HL-60 (cell line): Measurements from ENCODE around the gene HOXA13.
A peak's percentile ranks its signal among the peaks of the same experiment; 100 is the strongest.

Experiments used
- DNase-seq, 2 experiments: peaks; one replicate each; pipeline ENCODE4 v3.0.0-alpha.2; 2010 to 2020; ENCODE audit warnings: low read depth in 1 of 2, low spot score in 1 of 2
- H3K27ac ChIP-seq: fragments of 250-450 bp; sonication (Bioruptor Pico); replicated peaks from 2 replicates; pipeline ENCODE4 v1.5.1; 2020; ENCODE audit warnings: mild to moderate bottlenecking, moderate library complexity
- H3K27me3 ChIP-seq: fragments of 250-450 bp; sonication (Bioruptor Pico); 2 replicates; pipeline ENCODE4 v1.5.1; 2021; ENCODE audit warnings: mild to moderate bottlenecking, moderate library complexity; ENCODE audit not compliant: insufficient read depth, poor library complexity, severe bottlenecking
- H3K4me3 ChIP-seq: replicated peaks from 2 replicates; pipeline ENCODE4 v1.5.1; 2011; ENCODE audit warnings: mild to moderate bottlenecking, control low read depth, low read length; ENCODE audit not compliant: insufficient read depth
- GABPA ChIP-seq: IDR thresholded peaks from 2 replicates; pipeline ENCODE4 v1.6.1; 2012; ENCODE audit warnings: low read depth
- POLR2AphosphoS5 ChIP-seq: IDR thresholded peaks from 2 replicates; pipeline ENCODE4 v1.6.1; 2012; ENCODE audit warnings: low read depth
- SPI1 ChIP-seq: IDR thresholded peaks from 2 replicates; pipeline ENCODE4 v1.6.1; 2012; ENCODE audit warnings: low read depth, mild to moderate bottlenecking, borderline replicate concordance
- TF ChIP-seq, protein P1 (sequence below): IDR thresholded peaks from 2 replicates; pipeline ENCODE4 v1.6.1; 2012; ENCODE audit warnings: low read depth; ENCODE audit not compliant: insufficient replicate concordance
- TF ChIP-seq, protein P2 (sequence below): IDR thresholded peaks from one replicate; pipeline ENCODE4 v1.5.1; 2011; ENCODE audit warnings: low read length, control low read depth, inconsistent platforms; ENCODE audit not compliant: insufficient read depth

HOXA13 gene

DNA sequence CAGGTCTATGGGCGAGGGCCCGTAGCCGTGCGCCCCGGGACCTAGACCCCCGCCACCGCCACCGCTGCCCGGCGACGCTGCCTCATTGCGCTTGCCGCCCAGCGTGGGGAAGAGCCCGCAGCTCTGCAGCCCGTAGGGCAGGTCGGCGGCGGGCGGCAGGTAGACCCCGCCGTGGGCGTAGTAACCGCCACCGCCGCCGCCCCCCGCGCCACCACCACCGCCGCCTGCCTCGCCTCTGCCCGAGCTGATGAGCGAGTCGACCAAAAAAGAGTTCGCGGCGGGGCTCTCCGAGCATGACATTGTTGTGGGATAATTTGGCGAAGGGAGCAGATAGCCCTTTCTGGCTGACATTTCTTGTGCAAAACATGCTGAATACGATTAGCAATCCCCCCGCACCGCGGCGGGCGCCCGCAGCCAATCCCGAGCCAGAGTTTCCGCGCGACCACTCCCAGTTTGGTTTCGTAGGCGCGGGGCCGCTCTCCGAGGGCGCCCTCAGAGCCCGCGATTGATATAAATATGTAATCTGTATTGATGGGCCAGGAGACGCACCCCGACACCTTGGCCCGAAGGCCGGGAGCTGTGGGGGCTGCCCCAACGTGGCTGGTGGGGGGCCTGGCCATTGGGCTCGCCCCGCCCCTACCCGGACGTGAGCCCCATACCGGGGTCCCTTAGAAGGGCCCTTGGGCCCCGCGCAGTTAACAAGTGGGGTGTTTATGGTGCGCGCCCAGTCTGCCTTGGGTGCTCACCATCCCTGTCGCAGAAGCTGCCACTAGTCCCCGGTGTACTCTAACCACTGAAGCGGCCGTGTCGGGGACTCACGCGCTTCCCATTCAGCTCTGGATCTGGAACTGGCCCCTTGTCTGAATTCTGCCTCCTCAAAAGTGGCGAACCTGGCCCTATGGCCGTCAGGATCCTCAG lies 25.7 kb downstream of the HOXA13 start, which contains the start of gene HOXA10:
HOXA10 (minus strand) TSS at position 365 of the 918 bp plus-strand sequence; CDS start at position 351, 14 bp downstream.
- TF ChIP-seq SPI1 (no peak), GABPA (no peak), POLR2AphosphoS5 (no peak)
- TF ChIP-seq, protein P1, sequence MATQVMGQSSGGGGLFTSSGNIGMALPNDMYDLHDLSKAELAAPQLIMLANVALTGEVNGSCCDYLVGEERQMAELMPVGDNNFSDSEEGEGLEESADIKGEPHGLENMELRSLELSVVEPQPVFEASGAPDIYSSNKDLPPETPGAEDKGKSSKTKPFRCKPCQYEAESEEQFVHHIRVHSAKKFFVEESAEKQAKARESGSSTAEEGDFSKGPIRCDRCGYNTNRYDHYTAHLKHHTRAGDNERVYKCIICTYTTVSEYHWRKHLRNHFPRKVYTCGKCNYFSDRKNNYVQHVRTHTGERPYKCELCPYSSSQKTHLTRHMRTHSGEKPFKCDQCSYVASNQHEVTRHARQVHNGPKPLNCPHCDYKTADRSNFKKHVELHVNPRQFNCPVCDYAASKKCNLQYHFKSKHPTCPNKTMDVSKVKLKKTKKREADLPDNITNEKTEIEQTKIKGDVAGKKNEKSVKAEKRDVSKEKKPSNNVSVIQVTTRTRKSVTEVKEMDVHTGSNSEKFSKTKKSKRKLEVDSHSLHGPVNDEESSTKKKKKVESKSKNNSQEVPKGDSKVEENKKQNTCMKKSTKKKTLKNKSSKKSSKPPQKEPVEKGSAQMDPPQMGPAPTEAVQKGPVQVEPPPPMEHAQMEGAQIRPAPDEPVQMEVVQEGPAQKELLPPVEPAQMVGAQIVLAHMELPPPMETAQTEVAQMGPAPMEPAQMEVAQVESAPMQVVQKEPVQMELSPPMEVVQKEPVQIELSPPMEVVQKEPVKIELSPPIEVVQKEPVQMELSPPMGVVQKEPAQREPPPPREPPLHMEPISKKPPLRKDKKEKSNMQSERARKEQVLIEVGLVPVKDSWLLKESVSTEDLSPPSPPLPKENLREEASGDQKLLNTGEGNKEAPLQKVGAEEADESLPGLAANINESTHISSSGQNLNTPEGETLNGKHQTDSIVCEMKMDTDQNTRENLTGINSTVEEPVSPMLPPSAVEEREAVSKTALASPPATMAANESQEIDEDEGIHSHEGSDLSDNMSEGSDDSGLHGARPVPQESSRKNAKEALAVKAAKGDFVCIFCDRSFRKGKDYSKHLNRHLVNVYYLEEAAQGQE = no peak
- TF ChIP-seq, protein P2, sequence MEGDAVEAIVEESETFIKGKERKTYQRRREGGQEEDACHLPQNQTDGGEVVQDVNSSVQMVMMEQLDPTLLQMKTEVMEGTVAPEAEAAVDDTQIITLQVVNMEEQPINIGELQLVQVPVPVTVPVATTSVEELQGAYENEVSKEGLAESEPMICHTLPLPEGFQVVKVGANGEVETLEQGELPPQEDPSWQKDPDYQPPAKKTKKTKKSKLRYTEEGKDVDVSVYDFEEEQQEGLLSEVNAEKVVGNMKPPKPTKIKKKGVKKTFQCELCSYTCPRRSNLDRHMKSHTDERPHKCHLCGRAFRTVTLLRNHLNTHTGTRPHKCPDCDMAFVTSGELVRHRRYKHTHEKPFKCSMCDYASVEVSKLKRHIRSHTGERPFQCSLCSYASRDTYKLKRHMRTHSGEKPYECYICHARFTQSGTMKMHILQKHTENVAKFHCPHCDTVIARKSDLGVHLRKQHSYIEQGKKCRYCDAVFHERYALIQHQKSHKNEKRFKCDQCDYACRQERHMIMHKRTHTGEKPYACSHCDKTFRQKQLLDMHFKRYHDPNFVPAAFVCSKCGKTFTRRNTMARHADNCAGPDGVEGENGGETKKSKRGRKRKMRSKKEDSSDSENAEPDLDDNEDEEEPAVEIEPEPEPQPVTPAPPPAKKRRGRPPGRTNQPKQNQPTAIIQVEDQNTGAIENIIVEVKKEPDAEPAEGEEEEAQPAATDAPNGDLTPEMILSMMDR = no peak
- no peak for DNase-seq
- H3K4me3 ChIP-seq = peak within 1 kb of the TSS; percentile 40
- H3K27ac ChIP-seq = no peak within 1 kb of the TSS
- H3K27me3 ChIP-seq = peaks cover 55% of the 10 kb centered on the region

DNA sequence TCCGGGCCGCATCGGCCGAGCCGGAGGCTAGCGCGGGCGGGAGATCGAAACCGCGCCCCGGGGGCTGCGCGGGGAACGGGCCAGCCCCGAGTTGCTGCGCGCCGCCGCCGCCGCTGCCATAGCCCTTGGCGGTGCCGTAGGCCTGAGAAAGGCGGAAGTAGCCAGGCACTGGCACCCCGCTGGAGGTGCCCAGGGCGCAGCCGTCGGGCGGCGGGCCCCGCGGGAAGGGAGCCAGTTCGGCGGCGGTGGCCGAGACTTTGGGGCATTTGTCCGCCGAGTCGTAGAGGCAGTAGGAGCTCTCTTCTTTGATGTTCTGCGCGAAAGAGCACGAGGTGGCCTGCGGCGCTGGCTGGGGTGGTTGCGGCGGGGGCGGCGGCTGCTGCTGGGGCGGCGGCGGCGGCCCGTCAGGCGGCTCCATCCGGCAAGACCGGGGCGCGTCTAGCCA lies 26.4 kb downstream of the HOXA13 start:
- TF ChIP-seq, protein P1 = peak; percentile 12
- TF ChIP-seq SPI1 (no peak), GABPA (no peak), POLR2AphosphoS5 (peak; percentile 38; the same call in 1 of the 2 replicates)
- TF ChIP-seq, protein P2 = no peak
- Histone ChIP-seq H3K4me3 (peak overlapping the region; percentile 40), H3K27ac (no peak overlapping the region), H3K27me3 (peaks cover 61% of the 10 kb centered on the region)
- DNase-seq = peak in 1 of 2 experiments; percentile 60

DNA sequence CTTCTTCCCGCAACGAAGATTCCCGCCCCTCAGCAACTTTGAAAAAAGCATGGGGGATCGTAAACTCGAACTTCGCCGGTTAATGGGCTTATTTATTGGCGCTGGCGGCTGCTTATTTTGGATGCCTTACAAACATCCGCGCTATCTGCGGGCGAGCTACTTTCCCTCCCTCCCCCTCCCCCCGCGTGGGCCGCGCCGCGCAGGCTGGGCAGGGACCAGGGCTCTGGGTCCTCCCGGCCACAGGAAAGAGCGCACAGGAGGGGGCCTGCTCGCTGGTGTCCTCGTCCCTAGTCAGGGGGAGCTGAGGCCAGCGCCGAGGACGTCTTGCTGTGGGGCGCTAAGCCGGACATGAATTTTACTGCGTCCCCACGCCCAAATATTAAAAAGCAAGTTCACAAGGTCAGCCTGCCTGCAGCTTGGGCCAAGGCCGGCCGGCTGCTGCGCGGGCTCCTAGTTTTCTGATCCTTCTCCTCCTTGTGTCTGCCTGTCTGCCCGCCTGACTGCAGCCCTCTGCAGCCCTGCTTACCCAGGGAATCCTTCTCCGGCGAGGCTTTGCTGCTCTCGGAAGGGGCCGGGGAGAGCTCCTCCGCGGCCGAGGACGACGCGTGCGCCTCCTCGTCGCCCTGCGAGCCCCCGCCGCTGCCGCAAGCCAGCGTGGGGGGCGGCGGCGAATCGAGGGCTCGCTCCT lies 26.9 kb downstream of the HOXA13 start:
- Histone ChIP-seq H3K4me3 (peak overlapping the region; percentile 40; the same call in 1 of the 2 replicates), H3K27me3 (peaks cover 67% of the 10 kb centered on the region), H3K27ac (no peak overlapping the region)
- DNase-seq = no peak
- TF ChIP-seq SPI1 (no peak), GABPA (no peak), POLR2AphosphoS5 (no peak)
- TF ChIP-seq, protein P2 = no peak
- TF ChIP-seq, protein P1 = no peak
